Fibroblast of lung (primary cell): Measurements from ENCODE around the gene VAMP2.

Source experiments
- CTCF ChIP-seq, 2 donors: IDR thresholded peaks in 1 of 2; conservative IDR thresholded peaks in 1 of 2; 1 replicate in 1 of 2; 2 replicates in 1 of 2; pipeline ENCODE4 v1.5.1; 2011 to 2012; ENCODE audit warnings: low read length in 2 of 2, control low read depth in 1 of 2, inconsistent platforms in 1 of 2, low read depth in 1 of 2, mild to moderate bottlenecking in 1 of 2
- EZH2 ChIP-seq: IDR thresholded peaks from 2 replicates; pipeline ENCODE4 v1.5.1; 2012; ENCODE audit warnings: low read length, control low read depth, mild to moderate bottlenecking; ENCODE audit errors: missing control alignments

- TF ChIP-seq CTCF (conservative IDR thresholded peaks at IDR 0.05 in 1 of 2, IDR thresholded peaks at IDR 0.05 in 1 of 2; ENCODE audit: low read depth in 1 of 2, low read length in 2 of 2) (peak; percentile 74 to 91), EZH2 (no peak)
These were observed 4.3 kb downstream of the VAMP2 start for GRCh38 chr17:8158267-8159031.
